ENCODE data around the gene DNAH7.

DNAH7 gene

DNA sequence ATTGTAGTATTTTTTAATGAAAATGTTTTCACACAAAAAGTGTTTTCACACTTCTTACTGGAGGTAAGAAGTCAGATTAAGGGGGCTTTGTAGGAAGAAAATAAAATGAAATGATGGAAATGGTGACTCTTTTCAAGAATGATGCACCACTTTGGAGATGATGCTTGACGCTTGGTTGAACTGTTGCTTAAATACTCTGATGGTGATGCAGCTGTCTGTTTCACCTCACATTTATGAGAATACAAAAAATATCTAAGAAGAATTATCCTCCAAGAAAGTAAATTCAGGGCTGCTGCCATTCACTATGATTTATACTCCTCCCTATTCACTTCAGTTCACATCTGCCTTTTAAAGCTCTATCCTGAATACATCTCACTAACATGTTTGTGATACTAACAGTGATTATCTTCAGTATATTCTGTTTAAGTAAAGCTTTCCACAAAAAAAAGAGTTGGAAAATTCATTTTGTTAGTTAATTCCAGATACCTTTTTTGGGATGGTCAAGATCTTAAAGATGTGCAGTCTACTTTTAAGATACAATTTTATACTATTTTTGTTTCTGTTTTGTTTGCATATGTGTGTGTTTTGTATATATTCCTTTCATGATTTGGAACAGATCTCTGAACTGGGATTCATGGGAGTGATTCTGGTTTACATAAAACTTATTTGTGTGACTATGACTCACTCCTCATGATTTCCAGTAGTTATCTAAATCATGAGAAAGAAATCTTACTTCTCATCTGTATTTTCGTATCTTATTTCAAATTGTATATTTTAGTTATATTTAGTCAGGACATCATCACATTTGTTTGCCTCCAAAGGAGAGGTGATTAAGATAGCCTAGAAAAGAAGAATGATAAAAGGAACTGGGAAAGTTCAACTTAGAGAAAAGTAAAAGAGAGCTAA is 358.5 kb downstream of the DNAH7 start:
- no peak overlapping the region for H3K4me3 ChIP-seq
- no peak for DNase-seq (ENCODE audit: low spot score)

DNA sequence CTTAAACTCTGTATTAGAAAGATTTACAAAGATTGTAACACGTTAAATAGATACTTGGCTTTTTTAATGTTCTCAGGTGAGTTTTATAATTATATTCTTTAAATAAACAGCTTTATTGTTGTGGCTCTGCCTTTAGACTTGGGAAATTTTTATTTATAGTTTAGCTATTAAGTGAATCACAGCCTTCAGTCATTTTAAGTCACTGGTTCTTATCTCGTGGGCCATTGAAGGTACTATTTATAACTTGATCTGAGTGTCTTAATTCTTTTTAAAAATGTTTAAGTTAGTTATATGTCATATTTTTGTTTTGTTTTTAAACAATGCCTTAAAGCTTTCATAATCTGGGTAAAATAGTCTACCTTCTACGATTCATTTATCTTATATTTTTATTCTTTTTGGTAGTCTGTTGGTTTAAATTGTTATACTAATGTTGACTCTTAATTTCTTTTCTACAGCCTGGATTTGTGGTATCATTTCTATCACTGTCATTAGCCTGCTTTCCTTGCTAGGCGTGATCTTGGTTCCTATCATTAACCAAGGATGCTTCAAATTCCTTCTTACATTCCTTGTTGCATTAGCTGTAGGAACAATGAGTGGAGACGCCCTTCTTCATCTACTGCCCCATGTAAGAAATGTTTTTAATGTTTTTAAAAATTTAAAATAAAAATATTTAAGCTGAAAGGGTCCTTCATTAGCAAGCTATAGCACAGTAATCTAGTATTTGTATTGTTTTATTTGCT is 362.3 kb downstream of the DNAH7 start:
- DNase-seq (ENCODE audit: low spot score) = no peak
- H3K27ac ChIP-seq = no peak overlapping the region
- TF ChIP-seq, protein P1, sequence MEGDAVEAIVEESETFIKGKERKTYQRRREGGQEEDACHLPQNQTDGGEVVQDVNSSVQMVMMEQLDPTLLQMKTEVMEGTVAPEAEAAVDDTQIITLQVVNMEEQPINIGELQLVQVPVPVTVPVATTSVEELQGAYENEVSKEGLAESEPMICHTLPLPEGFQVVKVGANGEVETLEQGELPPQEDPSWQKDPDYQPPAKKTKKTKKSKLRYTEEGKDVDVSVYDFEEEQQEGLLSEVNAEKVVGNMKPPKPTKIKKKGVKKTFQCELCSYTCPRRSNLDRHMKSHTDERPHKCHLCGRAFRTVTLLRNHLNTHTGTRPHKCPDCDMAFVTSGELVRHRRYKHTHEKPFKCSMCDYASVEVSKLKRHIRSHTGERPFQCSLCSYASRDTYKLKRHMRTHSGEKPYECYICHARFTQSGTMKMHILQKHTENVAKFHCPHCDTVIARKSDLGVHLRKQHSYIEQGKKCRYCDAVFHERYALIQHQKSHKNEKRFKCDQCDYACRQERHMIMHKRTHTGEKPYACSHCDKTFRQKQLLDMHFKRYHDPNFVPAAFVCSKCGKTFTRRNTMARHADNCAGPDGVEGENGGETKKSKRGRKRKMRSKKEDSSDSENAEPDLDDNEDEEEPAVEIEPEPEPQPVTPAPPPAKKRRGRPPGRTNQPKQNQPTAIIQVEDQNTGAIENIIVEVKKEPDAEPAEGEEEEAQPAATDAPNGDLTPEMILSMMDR (IDR thresholded peaks at IDR 0.05) = no peak

More for the DNA sequence above, 358.5 kb downstream of the DNAH7 start:
- no peak overlapping the region for H3K27ac ChIP-seq
- TF ChIP-seq, protein P1 (IDR thresholded peaks at IDR 0.05) = no peak

DNA sequence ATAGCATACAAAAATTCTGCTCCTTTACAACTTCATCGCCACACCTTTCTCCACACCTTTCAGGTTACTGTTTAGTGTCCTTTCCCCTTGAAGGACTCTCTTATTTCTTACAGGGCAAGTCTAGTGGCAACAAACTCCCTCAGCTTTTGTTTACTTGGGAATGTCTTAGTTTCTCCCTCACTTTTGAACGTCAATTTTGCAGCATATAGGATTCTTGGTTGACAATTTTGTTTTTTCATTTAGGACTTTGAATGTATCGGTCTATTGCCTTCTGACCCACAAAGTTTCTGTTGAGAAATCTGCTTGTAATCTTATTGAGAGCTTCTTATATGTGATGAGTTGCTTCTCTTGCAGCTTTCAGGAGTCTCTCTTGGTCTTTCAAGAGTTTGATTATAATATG is 368.2 kb downstream of the DNAH7 start:
- Histone ChIP-seq H3K4me3 (no peak overlapping the region), H3K27ac (no peak overlapping the region)
- DNase-seq (ENCODE audit: low spot score) = no peak
- TF ChIP-seq, protein P1 (IDR thresholded peaks at IDR 0.05) = no peak

More for the DNA sequence above, 362.3 kb downstream of the DNAH7 start:
- H3K4me3 ChIP-seq = no peak overlapping the region

DNA sequence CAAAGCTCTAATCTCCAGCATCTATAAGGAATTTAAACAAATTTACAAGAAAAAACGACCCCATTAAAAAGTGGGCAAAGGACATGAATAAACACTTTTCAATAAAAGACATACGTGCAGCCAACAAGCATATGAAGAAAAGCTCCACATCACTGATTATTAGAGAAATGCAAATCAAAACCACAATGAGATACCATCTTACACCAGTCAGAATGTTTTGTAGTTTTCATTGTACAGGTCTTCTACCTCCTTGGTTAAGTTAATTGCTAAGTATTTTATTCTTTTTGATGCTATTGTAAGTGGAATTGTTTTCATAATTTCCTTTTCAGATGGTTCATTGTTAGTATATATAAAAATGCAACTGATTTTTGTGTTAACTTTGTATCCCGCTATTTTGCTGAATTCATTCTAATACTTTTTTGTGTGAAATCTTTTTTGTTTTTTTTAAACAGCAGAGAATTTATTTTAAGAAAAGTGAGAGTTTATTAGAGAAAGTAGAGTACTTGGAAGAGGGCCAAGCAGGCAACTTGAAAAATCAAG is 370.9 kb downstream of the DNAH7 start:
- no peak overlapping the region for H3K27ac ChIP-seq
- no peak overlapping the region for H3K4me3 ChIP-seq
- no peak for DNase-seq (ENCODE audit: low spot score)
- TF ChIP-seq, protein P1 (IDR thresholded peaks at IDR 0.05) = no peak

DNA sequence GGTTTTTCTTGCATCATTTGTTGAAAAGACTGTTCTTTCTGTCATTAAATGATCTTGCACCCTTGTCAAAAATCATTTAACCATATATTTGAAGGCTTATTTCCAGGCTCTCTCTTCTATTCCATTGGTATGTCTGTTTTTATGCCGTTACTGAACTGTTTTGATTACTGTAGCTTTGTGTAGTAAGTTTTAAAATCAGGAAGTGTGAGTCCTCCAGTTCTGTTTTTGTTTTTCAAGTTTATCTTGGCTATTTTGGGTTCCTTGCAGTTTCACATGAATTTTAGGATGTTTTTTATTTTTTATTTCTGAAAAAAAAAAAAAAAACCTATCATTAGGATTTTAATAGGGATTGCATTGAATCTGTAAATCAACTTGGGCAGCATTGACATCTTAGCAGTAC is 372.6 kb downstream of the DNAH7 start:
- Histone ChIP-seq H3K4me3 (no peak overlapping the region), H3K27ac (no peak overlapping the region)
- TF ChIP-seq, protein P1 (IDR thresholded peaks at IDR 0.05) = no peak
- no peak for DNase-seq (ENCODE audit: low spot score)

DNA sequence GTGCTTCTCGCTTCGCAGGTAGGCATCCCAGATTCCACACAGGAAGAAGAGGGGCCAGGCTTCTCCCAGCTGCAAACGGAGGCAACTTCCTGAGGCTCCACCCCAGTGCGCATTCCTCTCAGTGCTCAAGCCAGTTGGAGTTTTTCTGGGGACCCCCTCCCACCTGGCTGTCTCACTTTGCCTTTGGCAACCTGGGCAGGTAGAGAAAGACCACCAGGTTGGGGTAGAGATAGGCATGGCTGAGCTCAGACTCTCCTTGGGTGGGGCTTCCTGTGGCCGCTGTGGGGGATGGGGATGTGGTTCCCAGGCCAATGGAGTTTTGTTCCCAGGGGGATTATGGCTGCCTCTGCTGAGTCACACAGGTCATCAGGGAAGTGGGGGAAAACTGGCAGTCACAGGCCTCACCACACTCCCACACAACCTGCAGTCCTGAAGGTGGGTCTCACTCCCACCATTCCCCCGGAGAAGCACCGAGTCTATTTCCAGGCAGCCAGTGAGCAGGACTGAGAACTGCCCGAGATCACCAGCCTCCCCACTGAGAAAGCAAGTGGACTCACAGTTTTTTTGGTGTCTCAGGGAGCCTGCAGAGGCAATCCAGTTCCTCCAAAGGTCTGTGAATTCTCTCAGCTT is 373.5 kb downstream of the DNAH7 start:
- Histone ChIP-seq H3K27ac (no peak overlapping the region), H3K4me3 (no peak overlapping the region)
- TF ChIP-seq, protein P1 (IDR thresholded peaks at IDR 0.05) = no peak
- DNase-seq (ENCODE audit: low spot score) = no peak

All from coronary artery (tissue), 2 donors.